Gastrocnemius medialis (tissue), 4 donors: ENCODE measurements around the gene GNA15. TPM values are rescaled to one million over a fixed set of nuclear protein-coding genes. Genes with fewer than 3 reads are reported as not detected.
A peak's percentile ranks its signal among the peaks of the same experiment; 100 is the strongest.
"Not testable (repeated sequence)": the region's sequence is repeated elsewhere in the genome, so short reads cannot be mapped to it uniquely, and the experiment has no call there.

ENCODE experiments used
- ATAC-seq, 2 donors: fragments of 150-250 bp; one replicate each; pipeline ENCODE4 v1.9.1; 2016
- DNase-seq, 2 donors: peaks; one replicate each; pipeline ENCODE4 v3.0.0-alpha.2; 2019
- H3K27ac ChIP-seq, 4 donors: fragments of 200-600 bp; sonication (generic); 1 replicate in 1 of 4; 2 replicates in 3 of 4; pipeline ENCODE4 v1.5.1; 2016 to 2018; ENCODE audit warnings: mild to moderate bottlenecking in 2 of 4, moderate library complexity in 1 of 4
- H3K27me3 ChIP-seq, 3 donors: fragments of 200-600 bp; sonication (generic) in 2 of 3; 1 replicate in 1 of 3; 2 replicates in 2 of 3; pipeline versions ENCODE4 v1.5.1 to v1.6.0; 2016 to 2019; ENCODE audit warnings: mild to moderate bottlenecking in 1 of 3, moderate library complexity in 1 of 3
- H3K36me3 ChIP-seq, 2 donors: fragments of 200-600 bp; sonication (generic) in 1 of 2; one replicate each; pipeline ENCODE4 v1.5.1; 2017 to 2018
- H3K4me1 ChIP-seq, 2 donors: fragments of 200-600 bp; sonication (generic) in 1 of 2; one replicate each; pipeline ENCODE4 v1.5.1; 2016 to 2017; ENCODE audit warnings: mild to moderate bottlenecking in 2 of 2
- H3K4me3 ChIP-seq, 4 donors: fragments of 200-600 bp; sonication (generic) in 3 of 4; 1 replicate in 1 of 4; 2 replicates in 3 of 4; pipeline ENCODE4 v1.5.1; 2016 to 2019; ENCODE audit warnings: mild to moderate bottlenecking in 2 of 4
- H3K9me3 ChIP-seq, 3 donors: fragments of 200-600 bp; sonication (generic) in 2 of 3; 1 replicate in 1 of 3; 2 replicates in 2 of 3; pipeline ENCODE4 v1.5.1; 2016 to 2019
- POLR2A ChIP-seq, 2 donors: fragments of 450-650 bp; IDR thresholded peaks; one replicate each; pipeline ENCODE4 v1.6.1; 2017; ENCODE audit warnings: antibody characterized with exemption in 2 of 2, mild to moderate bottlenecking in 2 of 2, moderate library complexity in 2 of 2
- in situ Hi-C, 4 donors: fragments of 200-750 bp; cut with MboI; loops; one replicate each; pipeline versions ENCODE4 v1.15.0 to v1.8.0; 2017; ENCODE audit warnings: low sequenced_read_pairs in 4 of 4
- intact Hi-C: fragments of 100-400 bp; cut with DNase I; formaldehyde crosslinking; loops from one replicate; pipeline ENCODE4 v1.15.1; 2023; ENCODE audit warnings: low total_unique reads
- total RNA-seq, 4 donors: library from RNA; depleted of rRNA; stranded (reverse); fragments of >200 nt; gene quantifications; one replicate each; pipeline versions ENCODE4 v1.1.0 to v1.2.3, GENCODE V29; 2016
- TF ChIP-seq, protein P1 (sequence below), 5 experiments: fragments of 450-650 bp in 3 of 5; fragments of 200-600 bp in 2 of 5; sonication (generic) in 2 of 5; IDR thresholded peaks in 4 of 5; conservative IDR thresholded peaks in 1 of 5; 1 replicate in 4 of 5; 2 replicates in 1 of 5; pipeline ENCODE4 v1.5.1; 2016 to 2019; ENCODE audit warnings: antibody characterized with exemption in 5 of 5, mild to moderate bottlenecking in 3 of 5, moderate library complexity in 3 of 5

The GNA15 gene, protein sequence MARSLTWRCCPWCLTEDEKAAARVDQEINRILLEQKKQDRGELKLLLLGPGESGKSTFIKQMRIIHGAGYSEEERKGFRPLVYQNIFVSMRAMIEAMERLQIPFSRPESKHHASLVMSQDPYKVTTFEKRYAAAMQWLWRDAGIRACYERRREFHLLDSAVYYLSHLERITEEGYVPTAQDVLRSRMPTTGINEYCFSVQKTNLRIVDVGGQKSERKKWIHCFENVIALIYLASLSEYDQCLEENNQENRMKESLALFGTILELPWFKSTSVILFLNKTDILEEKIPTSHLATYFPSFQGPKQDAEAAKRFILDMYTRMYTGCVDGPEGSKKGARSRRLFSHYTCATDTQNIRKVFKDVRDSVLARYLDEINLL
- total RNA-seq: 1 to 10 TPM in 1 of 4 donors, under 1 TPM in 3; 0.51 to 1.2 (median 0.81) TPM

DNA sequence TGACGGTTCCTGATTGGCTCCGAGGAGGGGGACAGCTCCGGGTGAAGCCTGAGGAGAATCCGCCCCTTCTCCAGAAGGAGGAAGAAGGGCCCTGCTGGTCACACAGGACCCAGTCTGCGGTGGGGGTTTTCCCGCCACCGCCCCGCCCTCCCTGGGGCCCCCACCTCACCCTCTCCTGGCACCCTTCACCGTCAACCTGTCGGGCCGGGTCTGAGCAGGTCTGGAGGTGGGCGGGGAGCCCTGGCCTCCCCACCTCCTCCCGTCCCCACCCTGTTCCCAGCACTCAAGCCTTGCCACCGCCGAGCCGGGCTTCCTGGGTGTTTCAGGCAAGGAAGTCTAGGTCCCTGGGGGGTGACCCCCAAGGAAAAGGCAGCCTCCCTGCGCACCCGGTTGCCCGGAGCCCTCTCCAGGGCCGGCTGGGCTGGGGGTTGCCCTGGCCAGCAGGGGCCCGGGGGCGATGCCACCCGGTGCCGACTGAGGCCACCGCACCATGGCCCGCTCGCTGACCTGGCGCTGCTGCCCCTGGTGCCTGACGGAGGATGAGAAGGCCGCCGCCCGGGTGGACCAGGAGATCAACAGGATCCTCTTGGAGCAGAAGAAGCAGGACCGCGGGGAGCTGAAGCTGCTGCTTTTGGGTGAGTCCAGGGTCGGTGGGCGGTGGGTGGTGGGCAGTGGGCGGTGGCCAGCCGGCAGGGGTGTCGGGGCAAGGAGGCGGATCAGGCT lies at the start of gene GNA15:
Gene GNA15, plus strand, starts transcription at position 73 of the 723 bp plus-strand sequence. Its CDS starts 418 bp downstream, at position 491.
- Histone ChIP-seq H3K4me1 (no peaks in the 10 kb centered on the region), H3K36me3 (no peaks in the 10 kb centered on the region), H3K4me3 (peak within 1 kb of the TSS in 1 of 4 donors; percentile 40), H3K27ac (no peak within 1 kb of the TSS), H3K9me3 (no peaks in the 10 kb centered on the region), H3K27me3 (no peaks in the 10 kb centered on the region)
- in situ Hi-C loops: no loop called here
- intact Hi-C loops: no loop called here
- ATAC-seq: no peak
- no peak for DNase-seq
- TF ChIP-seq, protein P1, sequence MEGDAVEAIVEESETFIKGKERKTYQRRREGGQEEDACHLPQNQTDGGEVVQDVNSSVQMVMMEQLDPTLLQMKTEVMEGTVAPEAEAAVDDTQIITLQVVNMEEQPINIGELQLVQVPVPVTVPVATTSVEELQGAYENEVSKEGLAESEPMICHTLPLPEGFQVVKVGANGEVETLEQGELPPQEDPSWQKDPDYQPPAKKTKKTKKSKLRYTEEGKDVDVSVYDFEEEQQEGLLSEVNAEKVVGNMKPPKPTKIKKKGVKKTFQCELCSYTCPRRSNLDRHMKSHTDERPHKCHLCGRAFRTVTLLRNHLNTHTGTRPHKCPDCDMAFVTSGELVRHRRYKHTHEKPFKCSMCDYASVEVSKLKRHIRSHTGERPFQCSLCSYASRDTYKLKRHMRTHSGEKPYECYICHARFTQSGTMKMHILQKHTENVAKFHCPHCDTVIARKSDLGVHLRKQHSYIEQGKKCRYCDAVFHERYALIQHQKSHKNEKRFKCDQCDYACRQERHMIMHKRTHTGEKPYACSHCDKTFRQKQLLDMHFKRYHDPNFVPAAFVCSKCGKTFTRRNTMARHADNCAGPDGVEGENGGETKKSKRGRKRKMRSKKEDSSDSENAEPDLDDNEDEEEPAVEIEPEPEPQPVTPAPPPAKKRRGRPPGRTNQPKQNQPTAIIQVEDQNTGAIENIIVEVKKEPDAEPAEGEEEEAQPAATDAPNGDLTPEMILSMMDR (IDR thresholded peaks at IDR 0.05 in 4 of 5, conservative IDR thresholded peaks at IDR 0.05 in 1 of 5): no peak
- no peak for TF ChIP-seq POLR2A (IDR thresholded peaks at IDR 0.05)

DNA sequence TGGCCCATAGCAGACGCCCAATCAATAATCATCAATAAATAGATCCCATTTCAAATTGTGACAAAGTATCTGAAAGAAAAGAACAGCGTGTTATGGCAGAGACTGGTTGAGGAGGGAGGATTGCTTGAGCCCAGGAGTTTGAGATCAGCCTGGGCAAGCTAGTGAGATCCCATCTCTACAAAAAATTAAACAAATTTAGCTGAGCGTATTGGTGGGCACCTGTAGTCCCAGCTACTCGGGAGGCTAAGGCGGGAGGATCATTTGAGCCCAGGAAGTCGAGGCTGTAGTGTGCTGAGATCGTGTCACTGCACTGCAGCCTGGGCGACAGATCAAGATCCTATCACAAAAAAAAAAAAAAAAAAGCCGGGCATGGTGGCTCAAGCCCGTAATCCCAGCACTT lies 48.1 kb upstream of the GNA15 start:
- DNase-seq: no peak
- ATAC-seq: no peak
- intact Hi-C loops (no loop called here), in situ Hi-C loops (loop anchor here in 1 of 4 donors (25.0 kb wide), 1 partner anchor 125 kb away; no protein-coding TSS in a partner anchor)
- no peaks in the 10 kb centered on the region for H3K9me3 ChIP-seq
- no peak overlapping the region for H3K27ac ChIP-seq
- TF ChIP-seq, protein P1 (IDR thresholded peaks at IDR 0.05 in 4 of 5, conservative IDR thresholded peaks at IDR 0.05 in 1 of 5): no peak
- no peak for TF ChIP-seq POLR2A (IDR thresholded peaks at IDR 0.05)
- no peak overlapping the region for H3K4me3 ChIP-seq
- H3K27me3 ChIP-seq: no peaks in the 10 kb centered on the region
- H3K4me1 ChIP-seq: no peaks in the 10 kb centered on the region
- H3K36me3 ChIP-seq: no peaks in the 10 kb centered on the region

DNA sequence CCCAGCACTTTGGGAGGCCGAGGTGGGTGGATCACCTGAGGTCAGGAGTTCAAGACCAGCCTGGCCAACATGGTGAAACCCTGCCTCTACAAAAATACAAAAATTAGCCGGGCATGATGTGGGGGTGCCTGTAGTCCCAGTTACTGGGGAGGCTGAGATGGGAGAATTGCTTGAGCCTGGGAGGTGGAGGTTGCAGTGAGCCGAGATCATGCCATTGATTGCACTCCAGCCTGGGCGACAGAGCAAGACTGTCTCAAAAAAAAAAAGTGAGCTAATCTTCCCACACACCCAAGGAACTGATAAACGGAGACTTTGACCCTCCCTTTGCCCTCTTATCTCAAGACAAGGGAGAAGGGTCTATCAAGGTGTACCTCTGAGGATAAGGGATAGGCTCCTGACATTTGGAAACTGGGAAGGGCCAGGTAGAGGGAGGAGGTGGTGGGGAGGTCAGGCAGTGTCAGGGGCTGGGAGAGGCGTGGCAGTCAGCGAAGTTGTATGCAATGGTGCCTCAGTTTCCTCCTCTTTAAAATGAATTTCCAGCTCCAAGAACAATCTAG lies 46.5 kb upstream of the GNA15 start:
- H3K4me1 ChIP-seq, H3K27me3 ChIP-seq, H3K27ac ChIP-seq, DNase-seq, intact Hi-C loops, ATAC-seq, H3K4me3 ChIP-seq, H3K9me3 ChIP-seq, H3K36me3 ChIP-seq: not testable (repeated sequence)
- in situ Hi-C loops: loop anchor here in 1 of 4 donors (25.0 kb wide), 1 partner anchor 127 kb away; no protein-coding TSS in a partner anchor

DNA sequence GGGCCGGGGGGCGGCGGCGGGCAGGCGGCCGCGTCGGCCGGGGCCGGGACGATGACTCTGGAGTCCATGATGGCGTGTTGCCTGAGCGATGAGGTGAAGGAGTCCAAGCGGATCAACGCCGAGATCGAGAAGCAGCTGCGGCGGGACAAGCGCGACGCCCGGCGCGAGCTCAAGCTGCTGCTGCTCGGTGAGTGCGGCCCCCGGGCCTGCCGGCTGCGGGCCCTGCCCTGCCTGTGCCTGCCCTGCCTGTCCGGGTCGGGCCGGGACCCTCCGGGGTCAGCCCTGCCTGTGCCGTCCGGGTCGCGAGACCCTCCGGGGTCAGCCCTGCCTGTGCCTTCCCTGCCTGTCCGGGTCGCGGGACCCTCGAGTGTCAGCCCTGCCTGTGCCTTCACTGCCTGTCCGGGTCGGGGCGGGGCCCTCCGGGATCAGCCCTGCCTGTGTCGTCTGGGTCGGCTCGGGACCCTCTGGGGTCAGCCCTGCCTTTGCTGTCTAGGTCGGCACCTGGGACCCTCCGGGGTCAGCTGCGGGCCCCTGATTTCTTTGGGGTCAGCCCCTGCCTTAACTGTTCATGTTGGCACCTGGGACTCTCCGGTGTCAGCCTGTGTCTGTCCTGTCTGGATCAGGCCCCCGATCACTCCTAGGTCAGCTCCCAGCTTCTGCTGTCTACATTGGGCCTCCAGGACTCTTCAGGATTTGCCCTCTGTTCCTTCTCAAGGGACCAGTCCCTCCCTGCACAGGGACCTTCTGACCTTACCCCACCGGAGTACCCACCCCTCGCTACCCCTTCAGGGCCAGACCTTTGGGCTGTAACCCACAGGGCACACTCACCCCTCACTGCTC lies 41.0 kb upstream of the GNA15 start:
- peak overlapping the region; percentile 69 to 84 (median 78) for H3K4me3 ChIP-seq
- intact Hi-C loops: loop anchor here (1.0 to 5.0 kb wide), 3 partner anchors 22 to 198 kb away; partner anchors contain the start of gene TLE6
- in situ Hi-C loops: loop anchor here in 1 of 4 donors (25.0 kb wide), 1 partner anchor 133 kb away; no protein-coding TSS in a partner anchor

More for the DNA sequence above, 41.0 kb upstream of the GNA15 start:
- no peak for DNase-seq
- TF ChIP-seq POLR2A (IDR thresholded peaks at IDR 0.05): no peak
- Histone ChIP-seq H3K27ac (peak overlapping the region; percentile 79 to 92 (median 85)), H3K4me1 (peaks cover 39 to 50% of the 10 kb centered on the region in 2 donors), H3K9me3 (no peaks in the 10 kb centered on the region), H3K36me3 (no peaks in the 10 kb centered on the region), H3K27me3 (no peaks in the 10 kb centered on the region)
- no peak for ATAC-seq
